Mesenchymal stem cell (in vitro differentiated cells and primary cell): ENCODE measurements around the gene PIGZ.

ENCODE experiments used
- DNase-seq: peaks from one replicate; pipeline ENCODE4 v3.0.0-alpha.2; 2013
- H2AFZ ChIP-seq: one replicate; pipeline ENCODE4 v1.6.1; 2013; ENCODE audit warnings: low read depth, mild to moderate bottlenecking, control low read depth, inconsistent platforms, low read length, moderate library complexity
- H2AK5ac ChIP-seq: 2 replicates; pipeline ENCODE4 v1.6.1; 2013; ENCODE audit warnings: low read length, moderate library complexity, mild to moderate bottlenecking, inconsistent platforms; ENCODE audit not compliant: severe bottlenecking
- H2BK120ac ChIP-seq: one replicate; pipeline ENCODE4 v1.6.1; 2013; ENCODE audit warnings: low read depth, mild to moderate bottlenecking, inconsistent platforms, low read length, moderate library complexity
- H2BK12ac ChIP-seq, 2 experiments: one replicate each; pipeline ENCODE4 v1.6.1; 2013; ENCODE audit warnings: inconsistent platforms in 2 of 2, low read length in 2 of 2, mild to moderate bottlenecking in 2 of 2, moderate library complexity in 2 of 2, control low read depth in 1 of 2
- H2BK15ac ChIP-seq: one replicate; pipeline ENCODE4 v1.6.1; 2013; ENCODE audit warnings: mild to moderate bottlenecking, low read depth, inconsistent platforms; ENCODE audit not compliant: poor library complexity, severe bottlenecking
- H2BK5ac ChIP-seq: 2 replicates; pipeline ENCODE4 v1.6.1; 2013; ENCODE audit warnings: low read depth, mild to moderate bottlenecking, low read length, control low read depth, inconsistent platforms; ENCODE audit not compliant: poor library complexity, severe bottlenecking
- H3K14ac ChIP-seq, 2 experiments: one replicate each; pipeline ENCODE4 v1.6.1; 2013; ENCODE audit warnings: inconsistent platforms in 2 of 2, low read length in 2 of 2, control low read depth in 1 of 2, mild to moderate bottlenecking in 1 of 2, moderate library complexity in 1 of 2
- H3K18ac ChIP-seq, 2 experiments: one replicate each; pipeline ENCODE4 v1.6.1; 2013; ENCODE audit warnings: inconsistent platforms in 2 of 2, low read length in 2 of 2, control low read depth in 1 of 2, low read depth in 1 of 2, mild to moderate bottlenecking in 1 of 2
- H3K23ac ChIP-seq, 2 experiments: one replicate each; pipeline ENCODE4 v1.6.1; 2013; ENCODE audit warnings: inconsistent platforms in 2 of 2, low read length in 2 of 2, mild to moderate bottlenecking in 2 of 2, moderate library complexity in 2 of 2, control low read depth in 1 of 2
- H3K27ac ChIP-seq: 2 replicates; pipeline ENCODE4 v1.5.1; 2013; ENCODE audit warnings: mild to moderate bottlenecking, moderate library complexity, low read length, control low read depth, inconsistent platforms; ENCODE audit not compliant: poor library complexity, severe bottlenecking
- H3K27me3 ChIP-seq, 2 experiments: 2 replicates each; pipeline versions ENCODE4 v1.6.1 to v1.7.0; 2013; ENCODE audit warnings: low read length in 2 of 2, mild to moderate bottlenecking in 2 of 2, moderate library complexity in 2 of 2, control low read depth in 1 of 2, inconsistent platforms in 1 of 2; ENCODE audit not compliant: control insufficient read depth in 1 of 2, insufficient read depth in 1 of 2
- H3K36me3 ChIP-seq, 2 experiments: 2 replicates each; pipeline versions ENCODE4 v1.6.1 to v1.7.0; 2013; ENCODE audit warnings: low read length in 2 of 2, control low read depth in 1 of 2, inconsistent platforms in 1 of 2, low read depth in 1 of 2, mild to moderate bottlenecking in 1 of 2; ENCODE audit not compliant: insufficient read depth in 2 of 2, control insufficient read depth in 1 of 2
- H3K4ac ChIP-seq, 2 experiments: one replicate each; pipeline ENCODE4 v1.6.1; 2013; ENCODE audit warnings: inconsistent platforms in 2 of 2, low read length in 2 of 2, mild to moderate bottlenecking in 2 of 2, moderate library complexity in 2 of 2, control low read depth in 1 of 2, low read depth in 1 of 2
- H3K4me1 ChIP-seq: 2 replicates; pipeline ENCODE4 v1.6.1; 2013; ENCODE audit warnings: low read depth, low read length, control low read depth; ENCODE audit not compliant: control insufficient read depth, insufficient read depth
- H3K4me2 ChIP-seq: 2 replicates; pipeline ENCODE4 v1.6.1; 2013; ENCODE audit warnings: low read length, mild to moderate bottlenecking, inconsistent platforms; ENCODE audit not compliant: poor library complexity, severe bottlenecking
- H3K4me3 ChIP-seq, 2 experiments: 2 replicates each; pipeline versions ENCODE4 v1.5.1 to v1.7.0; 2013; ENCODE audit warnings: low read length in 2 of 2, mild to moderate bottlenecking in 2 of 2, control low read depth in 1 of 2, low read depth in 1 of 2; ENCODE audit not compliant: insufficient read depth in 1 of 2
- H3K79me1 ChIP-seq: replicated peaks from 2 replicates; pipeline ENCODE4 v1.6.1; 2013; ENCODE audit warnings: mild to moderate bottlenecking, control low read depth, low read length, inconsistent platforms; ENCODE audit not compliant: poor library complexity, severe bottlenecking
- H3K9ac ChIP-seq: 2 replicates; pipeline ENCODE4 v1.7.0; 2013; ENCODE audit warnings: mild to moderate bottlenecking, low read length, moderate library complexity
- H3K9me3 ChIP-seq: 2 replicates; pipeline ENCODE4 v1.7.0; 2013; ENCODE audit warnings: mild to moderate bottlenecking, low read length; ENCODE audit not compliant: control insufficient read depth
- H4K8ac ChIP-seq: one replicate; pipeline ENCODE4 v1.6.1; 2013; ENCODE audit warnings: inconsistent platforms, mild to moderate bottlenecking, low read length, moderate library complexity
- H4K91ac ChIP-seq: one replicate; pipeline ENCODE4 v1.6.1; 2013; ENCODE audit warnings: mild to moderate bottlenecking, low read length, inconsistent platforms
- WGBS: methylation state at CpG from one replicate; pipeline ENCODE4 v1.1.7; 2013; ENCODE audit warnings: mixed read lengths; 5-methylcytosine and 5-hydroxymethylcytosine counted together

Gene PIGZ

GRCh38 chr3:196918968-196919367, 49.7 kb downstream of the PIGZ start:
- no peak overlapping the region for H3K18ac ChIP-seq
- H3K4me3 ChIP-seq = no peak overlapping the region
- H2AK5ac ChIP-seq = no peak overlapping the region
- H3K23ac ChIP-seq = no peak overlapping the region
- no peak overlapping the region for H2BK15ac ChIP-seq
- H2AFZ ChIP-seq = no peak overlapping the region
- H3K27ac ChIP-seq = no peak overlapping the region
- no peak overlapping the region for H3K9ac ChIP-seq
- no peak overlapping the region for H3K4me2 ChIP-seq
- H4K91ac ChIP-seq = no peak overlapping the region
- H3K79me1 ChIP-seq = no peaks in the 10 kb centered on the region
- peaks cover 22 to 56% of the 10 kb centered on the region in 2 experiments for H3K36me3 ChIP-seq
- H2BK12ac ChIP-seq = no peak overlapping the region
- H3K4me1 ChIP-seq = no peaks in the 10 kb centered on the region
- 100% methylated on average over 2 of the region's 2 CpGs for WGBS
- H3K27me3 ChIP-seq = no peaks in the 10 kb centered on the region
- no peak overlapping the region for H4K8ac ChIP-seq
- H3K14ac ChIP-seq = no peak overlapping the region
- no peaks in the 10 kb centered on the region for H3K9me3 ChIP-seq
- H3K4ac ChIP-seq = no peak overlapping the region
- DNase-seq = no peak
- H2BK5ac ChIP-seq = no peak overlapping the region
- H2BK120ac ChIP-seq = no peak overlapping the region

- Histone ChIP-seq H3K18ac (no peak overlapping the region), H3K4me2 (no peak overlapping the region), H3K9me3 (no peaks in the 10 kb centered on the region), H3K27me3 (no peaks in the 10 kb centered on the region), H3K4me1 (no peaks in the 10 kb centered on the region), H3K27ac (no peak overlapping the region), H3K9ac (no peak overlapping the region), H2BK12ac (no peak overlapping the region), H3K36me3 (peaks cover 15 to 39% of the 10 kb centered on the region in 2 experiments), H2AFZ (no peak overlapping the region), H2BK5ac (no peak overlapping the region), H2BK15ac (no peak overlapping the region), H3K4ac (no peak overlapping the region), H3K14ac (no peak overlapping the region), H4K8ac (no peak overlapping the region), H2BK120ac (no peak overlapping the region), H4K91ac (no peak overlapping the region), H3K79me1 (peaks cover 2% of the 10 kb centered on the region), H3K4me3 (no peak overlapping the region), H3K23ac (no peak overlapping the region), H2AK5ac (no peak overlapping the region)
- DNase-seq = no peak
- WGBS = 98% methylated on average over 3 of the region's 3 CpGs
Observed at GRCh38 chr3:196916995-196917394, 51.6 kb downstream of the PIGZ start.

- Histone ChIP-seq H2AFZ (no peak overlapping the region), H3K79me1 (peaks cover 2% of the 10 kb centered on the region), H3K9ac (no peak overlapping the region), H2AK5ac (no peak overlapping the region), H3K9me3 (no peaks in the 10 kb centered on the region), H2BK15ac (no peak overlapping the region), H3K23ac (no peak overlapping the region), H3K18ac (no peak overlapping the region), H3K4me3 (no peak overlapping the region), H3K4ac (no peak overlapping the region), H2BK120ac (no peak overlapping the region), H2BK12ac (no peak overlapping the region), H4K8ac (no peak overlapping the region), H3K27ac (no peak overlapping the region), H3K36me3 (peaks cover 15 to 34% of the 10 kb centered on the region in 2 experiments), H4K91ac (no peak overlapping the region), H3K4me2 (no peak overlapping the region), H3K27me3 (no peaks in the 10 kb centered on the region), H3K14ac (no peak overlapping the region), H3K4me1 (no peaks in the 10 kb centered on the region), H2BK5ac (no peak overlapping the region)
- DNase-seq = no peak
- WGBS = 83% methylated on average over 1 of the region's 1 CpG
Observed at GRCh38 chr3:196916221-196916620, 52.4 kb downstream of the PIGZ start.

- H4K91ac ChIP-seq = peak overlapping the region; percentile 46
- H3K27ac ChIP-seq = no peak overlapping the region
- no peak overlapping the region for H2BK5ac ChIP-seq
- no peak overlapping the region for H2BK15ac ChIP-seq
- H3K4me2 ChIP-seq = no peak overlapping the region
- H3K14ac ChIP-seq = no peak overlapping the region
- H3K79me1 ChIP-seq = peaks cover 2% of the 10 kb centered on the region
- H3K4me3 ChIP-seq = no peak overlapping the region
- WGBS = 100% methylated on average over 2 of the region's 3 CpGs
- DNase-seq = no peak
- no peak overlapping the region for H2AFZ ChIP-seq
- no peak overlapping the region for H3K18ac ChIP-seq
- H3K9ac ChIP-seq = no peak overlapping the region
- H3K23ac ChIP-seq = no peak overlapping the region
- no peak overlapping the region for H2AK5ac ChIP-seq
- H3K9me3 ChIP-seq = no peaks in the 10 kb centered on the region
- no peaks in the 10 kb centered on the region for H3K27me3 ChIP-seq
- H2BK12ac ChIP-seq = no peak overlapping the region
- H4K8ac ChIP-seq = no peak overlapping the region
- peaks cover 15 to 31% of the 10 kb centered on the region in 2 experiments for H3K36me3 ChIP-seq
- H2BK120ac ChIP-seq = no peak overlapping the region
- no peak overlapping the region for H3K4ac ChIP-seq
- H3K4me1 ChIP-seq = no peaks in the 10 kb centered on the region
Observed at GRCh38 chr3:196915375-196915774, 53.3 kb downstream of the PIGZ start.
